HK-2 (cell line): ENCODE measurements around the gene LRRC71.

Experiments
- DNase-seq: peaks from one replicate; pipeline ENCODE4 v3.0.0-alpha.2; 2018; ENCODE audit not compliant: unreplicated experiment

LRRC71 gene

GRCh38 chr1:156947127-156947526 lies 26.7 kb downstream of the LRRC71 start:
- no peak for DNase-seq

GRCh38 chr1:156947818-156948525 lies 27.5 kb downstream of the LRRC71 start:
- DNase-seq = no peak

GRCh38 chr1:156948708-156949107 lies 28.3 kb downstream of the LRRC71 start:
- no peak for DNase-seq

- DNase-seq = no peak
Measured at GRCh38 chr1:156949127-156949526, 28.7 kb downstream of the LRRC71 start.

GRCh38 chr1:156951371-156951770 lies 30.9 kb downstream of the LRRC71 start:
- DNase-seq = no peak

GRCh38 chr1:156953571-156953970 lies 33.1 kb downstream of the LRRC71 start:
- no peak for DNase-seq

- no peak for DNase-seq
Measured at GRCh38 chr1:156956333-156956732, 35.9 kb downstream of the LRRC71 start.

- DNase-seq = no peak
Measured at GRCh38 chr1:156957634-156958033, 37.2 kb downstream of the LRRC71 start.

- DNase-seq = no peak
Measured at GRCh38 chr1:156958247-156958714, 37.8 kb downstream of the LRRC71 start.

- DNase-seq = no peak
Measured at GRCh38 chr1:156959414-156959813, 39.0 kb downstream of the LRRC71 start.

- no peak for DNase-seq
Measured at GRCh38 chr1:156959925-156960324, 39.5 kb downstream of the LRRC71 start.

- DNase-seq = no peak
Measured at GRCh38 chr1:156961709-156962108, 41.3 kb downstream of the LRRC71 start.

GRCh38 chr1:156963621-156964020 lies 43.2 kb downstream of the LRRC71 start:
- DNase-seq = no peak

- DNase-seq = no peak
Measured at GRCh38 chr1:156964441-156964840, 44.0 kb downstream of the LRRC71 start.

GRCh38 chr1:156969496-156969895 lies 49.1 kb downstream of the LRRC71 start:
- DNase-seq = no peak

- no peak for DNase-seq
Measured at GRCh38 chr1:156970017-156970416, 49.6 kb downstream of the LRRC71 start.

GRCh38 chr1:156973417-156973816 lies 53.0 kb downstream of the LRRC71 start:
- DNase-seq = no peak

- DNase-seq = no peak
Measured at GRCh38 chr1:156975084-156975483, 54.7 kb downstream of the LRRC71 start.

- DNase-seq = no peak
Measured at GRCh38 chr1:156980551-156980950, 60.1 kb downstream of the LRRC71 start.
